Measurements from ENCODE around the gene CRYBG3.

The CRYBG3 gene

GRCh38 chr3:97949743-97950142 is 127.9 kb downstream of the CRYBG3 start:
- DNase-seq: no peak

- DNase-seq: no peak
Measured at GRCh38 chr3:97950360-97950759, 128.5 kb downstream of the CRYBG3 start.

- no peak for DNase-seq
Measured at GRCh38 chr3:97952280-97952679, 130.5 kb downstream of the CRYBG3 start.

- DNase-seq: no peak
Measured at GRCh38 chr3:97952872-97953271, 131.1 kb downstream of the CRYBG3 start.

- no peak for DNase-seq
Measured at GRCh38 chr3:97954228-97954827, 132.5 kb downstream of the CRYBG3 start.

- DNase-seq: no peak
Measured at GRCh38 chr3:97956051-97956450, 134.2 kb downstream of the CRYBG3 start.

GRCh38 chr3:97957617-97958311 is 136.0 kb downstream of the CRYBG3 start:
- no peak for DNase-seq

- no peak for DNase-seq
Measured at GRCh38 chr3:97958396-97958795, 136.6 kb downstream of the CRYBG3 start.

- no peak for DNase-seq
Measured at GRCh38 chr3:97958796-97959195, 137.0 kb downstream of the CRYBG3 start.

- no peak for DNase-seq
Measured at GRCh38 chr3:97959872-97960271, 138.1 kb downstream of the CRYBG3 start.

GRCh38 chr3:97960551-97960950 is 138.7 kb downstream of the CRYBG3 start:
- no peak for DNase-seq

- DNase-seq: no peak
Measured at GRCh38 chr3:97960993-97961766, 139.4 kb downstream of the CRYBG3 start.

GRCh38 chr3:97967966-97968365 is 146.2 kb downstream of the CRYBG3 start:
- DNase-seq: no peak

GRCh38 chr3:97968376-97968775 is 146.6 kb downstream of the CRYBG3 start:
- no peak for DNase-seq

GRCh38 chr3:97969541-97969940 is 147.7 kb downstream of the CRYBG3 start:
- DNase-seq: no peak

- DNase-seq: no peak
Measured at GRCh38 chr3:97970156-97970555, 148.3 kb downstream of the CRYBG3 start.

- no peak for DNase-seq
Measured at GRCh38 chr3:97970956-97971620, 149.3 kb downstream of the CRYBG3 start.

- DNase-seq: peak; percentile 81
Measured at GRCh38 chr3:97971679-97972567, 150.1 kb downstream of the CRYBG3 start, which contains the start of gene RIOX2. Gene RIOX2, minus strand, starts transcription at chr3:97972431. Its CDS starts 4,838 bp downstream, at chr3:97967593.

- no peak for DNase-seq
Measured at GRCh38 chr3:97972976-97973375, 151.2 kb downstream of the CRYBG3 start.

- no peak for DNase-seq
Measured at GRCh38 chr3:97974996-97975395, 153.2 kb downstream of the CRYBG3 start.

GRCh38 chr3:97975466-97975865 is 153.7 kb downstream of the CRYBG3 start:
- no peak for DNase-seq

GRCh38 chr3:97979610-97980009 is 157.8 kb downstream of the CRYBG3 start:
- no peak for DNase-seq

Measured in CD4-positive, alpha-beta T cell treated with Interleukin-6 for 4 hours (primary cell).